Activated naive CD4-positive, alpha-beta T cell treated with anti-CD3 and anti-CD28 coated beads, Interleukin-2, amount 10 ng/mL, durations not matched to agents 7 days and 5 days (primary cell): Measurements from ENCODE around the gene PACS1.
A peak's percentile ranks its signal among the peaks of the same experiment; 100 is the strongest.
"Not testable (repeated sequence)": the region's sequence is repeated elsewhere in the genome, so short reads cannot be mapped to it uniquely, and the experiment has no call there.

Experiments used
- CTCF ChIA-PET: fragments of 350-600 bp; sonication (Branson Sonifier 250); formaldehyde crosslinking; loops from one replicate; lab custom pipeline; 2021; ENCODE audit warnings: antibody characterized with exemption; lab: Charles Lee
- DNase-seq: peaks from one replicate; pipeline ENCODE4 v3.0.0-alpha.2; 2020
- H3K27ac Mint-ChIP-seq: one replicate; pipeline ENCODE4 v1.8.0; 2021; ENCODE audit warnings: mild to moderate bottlenecking, moderate library complexity, mixed read lengths
- H3K27me3 Mint-ChIP-seq: one replicate; pipeline ENCODE4 v1.8.0; 2021; ENCODE audit warnings: mild to moderate bottlenecking, mixed read lengths
- H3K36me3 Mint-ChIP-seq: one replicate; pipeline ENCODE4 v1.8.0; 2021; ENCODE audit warnings: mixed read lengths
- H3K4me1 Mint-ChIP-seq: one replicate; pipeline ENCODE4 v1.8.0; 2021; ENCODE audit warnings: mixed read lengths
- H3K4me3 Mint-ChIP-seq: one replicate; pipeline ENCODE4 v1.8.0; 2021; ENCODE audit warnings: mild to moderate bottlenecking, moderate library complexity, mixed read lengths
- H3K9me3 Mint-ChIP-seq: one replicate; pipeline ENCODE4 v1.8.0; 2021; ENCODE audit warnings: mixed read lengths

The PACS1 gene

DNA sequence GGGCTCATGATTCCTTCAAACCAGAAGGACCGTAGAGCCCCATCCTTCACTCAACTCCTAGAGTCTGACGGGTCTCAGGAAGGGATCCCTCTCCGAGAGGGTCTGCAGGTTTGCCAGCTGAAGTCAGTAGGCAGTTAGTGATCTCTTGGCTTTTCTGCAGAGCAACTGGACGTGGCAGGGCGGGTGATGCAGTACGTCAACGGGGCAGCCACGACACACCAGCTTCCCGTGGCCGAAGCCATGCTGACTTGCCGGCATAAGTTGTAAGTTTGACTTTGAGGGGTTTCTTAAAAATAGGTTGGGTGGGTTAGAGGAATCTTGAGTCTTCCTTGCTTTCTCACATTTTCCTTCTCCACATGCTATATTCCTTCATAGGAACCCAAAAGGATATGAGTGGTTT lies 165.1 kb downstream of the PACS1 start:
- Mint-ChIP-seq H3K36me3 (peaks cover 51% of the 10 kb centered on the region), H3K27ac (no peak overlapping the region), H3K27me3 (no peaks in the 10 kb centered on the region)

DNA sequence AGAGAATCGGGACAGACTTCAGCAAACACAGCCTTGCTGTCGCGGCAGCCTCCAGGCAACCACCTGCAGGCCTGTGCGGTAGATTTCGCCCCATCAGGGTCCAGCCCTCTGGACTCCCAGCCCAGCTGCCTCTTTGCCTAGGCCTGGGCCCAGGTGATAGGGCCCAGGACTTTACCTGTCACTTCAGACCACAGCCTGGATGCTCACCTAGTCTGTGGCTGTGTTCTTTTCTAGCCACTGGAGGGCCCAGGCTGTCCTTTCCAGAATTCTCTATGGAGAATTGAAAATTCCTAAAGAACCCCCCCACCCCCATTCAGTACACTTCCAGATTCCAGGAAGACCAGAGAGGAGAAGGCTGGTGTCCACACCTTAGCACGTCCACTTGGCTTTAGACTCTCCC lies 167.8 kb downstream of the PACS1 start:
- Mint-ChIP-seq H3K4me3 (no peak overlapping the region), H3K27me3 (no peaks in the 10 kb centered on the region), H3K27ac (no peak overlapping the region), H3K4me1 (peaks cover 9% of the 10 kb centered on the region), H3K9me3 (no peaks in the 10 kb centered on the region), H3K36me3 (peaks cover 48% of the 10 kb centered on the region)
- no peak for DNase-seq
- CTCF ChIA-PET = interaction anchor here (1.7 to 1.8 kb wide), 2 partner anchors 14 to 15 kb away, joined by 4 to 6 read pairs; no protein-coding TSS in a partner anchor

More for the DNA sequence above, 165.1 kb downstream of the PACS1 start:
- H3K4me1 Mint-ChIP-seq = no peaks in the 10 kb centered on the region
- no peaks in the 10 kb centered on the region for H3K9me3 Mint-ChIP-seq
- CTCF ChIA-PET = no interaction called here
- DNase-seq = no peak
- no peak overlapping the region for H3K4me3 Mint-ChIP-seq

DNA sequence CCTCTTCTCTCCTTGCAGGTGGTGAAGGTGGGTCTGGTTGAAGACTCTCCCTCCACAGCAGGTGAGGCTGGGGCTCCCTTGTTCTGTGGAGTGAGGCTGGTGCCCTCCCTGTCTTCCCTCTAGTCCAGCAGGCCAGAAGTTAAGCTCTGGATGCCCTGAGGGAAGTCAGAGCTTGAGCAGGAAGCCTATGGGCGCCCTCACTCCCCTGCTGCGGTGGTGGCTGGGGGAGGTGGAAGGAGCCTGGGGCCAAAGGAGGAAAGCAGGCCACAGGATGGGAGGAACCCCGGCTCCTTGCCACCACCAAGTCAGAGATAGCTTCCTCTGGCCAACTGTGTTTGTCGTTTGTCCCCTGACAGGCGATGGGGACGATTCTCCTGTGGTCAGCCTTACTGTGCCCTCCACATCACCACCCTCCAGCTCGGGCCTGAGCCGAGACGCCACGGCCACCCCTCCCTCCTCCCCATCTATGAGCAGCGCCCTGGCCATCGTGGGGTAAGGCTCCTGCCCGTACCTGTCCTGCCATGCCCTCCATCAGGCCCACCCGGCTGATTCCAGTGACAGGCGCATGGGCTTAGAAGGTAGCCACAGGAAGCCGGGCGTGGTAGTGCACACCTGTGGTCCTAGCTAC lies 168.8 kb downstream of the PACS1 start:
- H3K36me3 Mint-ChIP-seq = peaks cover 42% of the 10 kb centered on the region
- DNase-seq = no peak
- H3K9me3 Mint-ChIP-seq = no peaks in the 10 kb centered on the region
- peaks cover 12% of the 10 kb centered on the region for H3K4me1 Mint-ChIP-seq
- H3K4me3 Mint-ChIP-seq = no peak overlapping the region
- H3K27ac Mint-ChIP-seq = no peak overlapping the region
- CTCF ChIA-PET = interaction anchor here (1.7 kb wide), 1 partner anchor 16 kb away, joined by 6 read pairs; no protein-coding TSS in a partner anchor
- H3K27me3 Mint-ChIP-seq = no peaks in the 10 kb centered on the region

DNA sequence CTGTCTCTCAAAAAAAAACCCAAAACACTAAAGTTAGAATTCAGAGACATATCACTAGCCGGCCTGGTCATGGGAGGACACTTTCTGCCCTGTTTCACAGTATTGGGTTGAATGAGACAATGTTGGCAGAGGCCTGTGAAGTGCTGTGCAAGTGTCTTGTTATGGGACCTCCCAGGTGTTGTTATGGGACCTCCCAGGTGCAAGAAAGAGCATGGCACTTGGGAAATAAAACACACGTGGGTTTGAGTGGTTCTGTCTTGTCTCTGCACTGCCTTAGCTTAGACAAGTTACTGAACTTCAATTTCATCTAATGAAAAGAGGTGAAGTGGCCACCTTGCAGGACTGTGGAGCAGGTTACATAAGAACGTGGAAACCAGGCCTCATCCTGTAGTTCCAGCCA lies 169.4 kb downstream of the PACS1 start:
- H3K27ac Mint-ChIP-seq = no peak overlapping the region
- H3K36me3 Mint-ChIP-seq = peaks cover 39% of the 10 kb centered on the region
- H3K27me3 Mint-ChIP-seq = no peaks in the 10 kb centered on the region
- H3K4me1 Mint-ChIP-seq = peaks cover 14% of the 10 kb centered on the region
- no peak overlapping the region for H3K4me3 Mint-ChIP-seq
- DNase-seq = no peak
- CTCF ChIA-PET = interaction anchor here (1.7 kb wide), 1 partner anchor 17 kb away, joined by 6 read pairs; no protein-coding TSS in a partner anchor
- H3K9me3 Mint-ChIP-seq = no peaks in the 10 kb centered on the region

DNA sequence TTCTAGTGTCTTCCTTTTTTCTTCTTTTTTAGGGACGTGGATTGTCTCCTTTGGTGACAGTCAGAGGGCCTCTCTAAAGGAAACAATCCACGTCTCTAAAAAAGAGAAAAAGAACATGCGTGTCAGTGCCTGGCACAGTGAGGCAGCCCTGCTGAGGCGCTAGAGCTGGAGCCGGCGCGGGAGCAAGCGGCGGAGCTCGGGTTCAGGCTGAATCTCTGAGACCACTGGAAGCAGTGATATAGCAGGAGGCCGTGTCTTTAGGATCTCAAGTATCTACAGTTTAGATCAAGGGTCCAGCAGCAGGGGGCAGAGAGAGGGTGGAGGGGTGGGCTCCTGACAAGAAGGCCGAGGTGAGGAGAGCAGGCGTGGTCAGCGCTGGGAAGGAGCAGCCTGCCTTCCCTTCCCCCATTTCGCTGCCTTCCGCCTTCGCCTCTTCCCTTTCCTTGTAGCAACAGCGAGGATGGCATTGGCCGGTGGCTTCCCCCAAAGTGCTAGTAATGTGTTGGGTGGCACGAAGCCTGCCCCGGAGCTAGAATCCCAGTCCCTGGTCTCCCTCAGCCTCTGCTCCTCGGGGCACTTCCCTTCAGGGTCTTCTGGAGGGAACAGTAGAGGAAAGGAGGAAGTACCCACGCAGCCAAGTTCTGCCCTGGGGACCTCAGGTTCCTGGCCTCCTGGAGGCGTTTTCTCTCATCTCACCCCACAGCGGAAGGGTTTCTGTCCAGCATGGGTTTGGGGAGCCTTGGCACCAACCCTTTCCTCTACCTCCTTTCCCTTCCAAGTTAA lies 170.1 kb downstream of the PACS1 start:
- Mint-ChIP-seq H3K36me3 (peaks cover 36% of the 10 kb centered on the region), H3K4me1 (peaks cover 14% of the 10 kb centered on the region), H3K4me3 (no peak overlapping the region), H3K9me3 (no peaks in the 10 kb centered on the region), H3K27me3 (no peaks in the 10 kb centered on the region), H3K27ac (no peak overlapping the region)
- CTCF ChIA-PET = interaction anchor here (1.1 kb wide), 1 partner anchor 18 kb away, joined by 3 read pairs; no protein-coding TSS in a partner anchor
- DNase-seq = no peak

DNA sequence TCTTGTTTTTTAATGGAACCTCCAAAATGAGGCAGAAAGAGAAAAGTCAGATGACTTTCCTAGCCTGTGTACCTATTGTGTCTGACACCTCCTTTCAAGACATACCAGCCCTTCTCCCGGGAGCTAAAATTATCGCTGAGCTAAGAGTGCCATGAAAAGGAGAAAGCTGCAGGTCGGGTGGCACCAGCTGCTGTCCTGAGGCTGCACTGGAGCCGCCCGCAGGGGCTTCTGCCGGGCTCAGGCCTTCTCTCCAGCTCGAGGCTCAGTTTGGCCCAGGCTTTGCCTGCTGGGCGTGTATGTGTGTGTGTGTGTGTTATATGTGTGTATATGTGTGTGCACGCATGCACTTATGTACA lies 170.7 kb downstream of the PACS1 start:
- CTCF ChIA-PET = interaction anchor here (1.1 kb wide), 1 partner anchor 19 kb away, joined by 3 read pairs; no protein-coding TSS in a partner anchor
- Mint-ChIP-seq H3K36me3 (peaks cover 31% of the 10 kb centered on the region), H3K4me1 (peaks cover 14% of the 10 kb centered on the region), H3K4me3 (no peak overlapping the region), H3K27ac (no peak overlapping the region), H3K27me3 (no peaks in the 10 kb centered on the region), H3K9me3 (no peaks in the 10 kb centered on the region)
- DNase-seq = no peak

DNA sequence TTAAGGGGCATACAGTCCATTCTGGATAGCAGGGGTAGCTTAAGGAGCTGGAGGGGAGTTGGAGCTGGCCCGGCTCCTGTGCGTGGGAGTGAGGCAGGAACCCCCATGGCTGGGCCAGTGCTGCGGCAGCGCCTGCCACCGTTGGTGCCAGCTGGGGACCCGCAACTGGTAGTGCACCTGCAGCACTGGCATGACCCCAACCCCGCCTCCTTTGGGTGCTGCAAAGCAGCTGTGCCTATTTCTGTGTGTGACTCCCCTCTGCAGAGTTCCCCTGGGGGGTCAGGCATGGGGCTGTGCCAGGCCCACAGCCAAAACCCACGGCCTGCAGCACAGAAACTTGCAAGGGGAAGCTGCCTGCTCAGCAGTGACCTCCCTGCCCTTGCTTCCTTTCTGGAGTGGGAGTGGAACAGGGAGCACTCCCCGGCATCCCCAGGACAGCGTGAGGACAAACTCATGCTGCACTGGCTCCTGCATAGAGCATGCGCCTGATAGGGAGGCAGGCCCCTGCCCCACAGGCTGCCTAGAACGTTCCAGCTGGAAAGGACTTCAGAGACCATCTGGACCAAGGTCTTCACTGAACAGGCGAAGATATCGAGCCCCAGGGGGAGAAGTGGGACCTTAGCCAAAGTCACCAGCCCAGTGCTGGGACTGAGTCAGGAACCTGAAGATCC lies 172.2 kb downstream of the PACS1 start:
- no peak for DNase-seq
- peak overlapping the region; percentile 2 for H3K27ac Mint-ChIP-seq
- H3K36me3 Mint-ChIP-seq = peaks cover 32% of the 10 kb centered on the region
- peaks cover 14% of the 10 kb centered on the region for H3K4me1 Mint-ChIP-seq
- no peak overlapping the region for H3K4me3 Mint-ChIP-seq
- CTCF ChIA-PET = interaction anchor here (1.6 kb wide), 1 partner anchor 9 kb away, joined by 3 read pairs; no protein-coding TSS in a partner anchor
- no peaks in the 10 kb centered on the region for H3K27me3 Mint-ChIP-seq
- no peaks in the 10 kb centered on the region for H3K9me3 Mint-ChIP-seq

DNA sequence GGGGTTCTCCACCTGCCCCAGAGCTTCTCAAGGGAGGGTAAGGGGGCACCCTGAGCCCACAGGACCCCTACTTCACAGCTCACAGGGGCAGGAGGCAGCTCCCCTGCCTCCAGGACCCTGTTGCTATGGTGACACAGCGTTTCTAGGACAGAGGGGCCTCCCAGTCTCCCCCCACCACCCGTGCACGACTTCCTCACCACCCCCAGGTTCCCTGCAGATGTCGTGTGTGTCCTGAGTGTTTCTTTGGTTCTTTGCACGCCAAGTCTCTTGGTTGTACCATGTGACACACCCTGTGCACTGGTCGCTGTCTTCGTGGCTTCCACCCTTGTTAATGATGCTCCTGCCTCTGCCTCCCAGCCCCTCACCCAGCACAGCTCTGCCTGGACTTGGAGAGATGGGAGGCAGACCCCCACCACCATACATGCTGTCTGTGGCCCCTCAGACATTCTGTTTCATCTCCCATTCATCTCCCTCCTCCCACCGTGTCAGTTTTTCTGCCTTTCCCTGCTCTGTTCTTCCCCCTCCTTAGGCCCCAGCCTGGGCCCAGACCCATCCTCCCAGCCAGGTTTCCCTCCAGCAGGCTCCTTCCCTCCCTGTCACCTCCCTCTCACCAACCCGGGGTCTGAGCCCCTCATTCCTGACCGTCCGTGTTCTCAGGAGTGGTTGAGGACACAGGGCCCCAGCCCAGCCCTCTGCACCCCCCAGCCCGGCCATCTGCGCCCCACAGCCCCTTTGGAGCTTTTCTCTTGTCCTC lies 173.9 kb downstream of the PACS1 start:
- no peak for DNase-seq
- Mint-ChIP-seq H3K4me1 (peaks cover 14% of the 10 kb centered on the region), H3K36me3 (peaks cover 36% of the 10 kb centered on the region), H3K27me3 (no peaks in the 10 kb centered on the region), H3K4me3 (no peak overlapping the region), H3K9me3 (no peaks in the 10 kb centered on the region), H3K27ac (peak overlapping the region; percentile 75)
- CTCF ChIA-PET = no interaction called here

DNA sequence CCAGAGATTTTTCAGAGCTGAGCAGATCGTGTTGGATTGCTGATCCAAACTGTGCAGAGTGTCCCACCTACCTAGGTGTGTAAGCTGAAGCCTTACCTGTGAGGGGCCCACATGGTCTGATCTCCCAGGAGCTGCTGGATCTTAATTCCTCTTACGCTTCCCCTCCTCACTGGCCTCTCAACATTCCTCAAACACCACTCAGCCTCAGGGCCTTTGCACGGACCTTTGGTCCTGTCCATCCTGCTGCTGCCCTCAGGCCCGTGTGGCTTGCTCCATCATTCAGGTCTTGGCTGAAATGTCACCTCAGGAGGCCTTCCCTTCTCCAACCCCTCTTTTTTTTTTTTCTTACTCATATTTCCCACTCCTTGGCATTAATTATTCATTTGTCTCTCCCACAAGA lies 177.2 kb downstream of the PACS1 start:
- no peak for DNase-seq
- Mint-ChIP-seq H3K4me1 (peaks cover 10% of the 10 kb centered on the region), H3K9me3 (no peaks in the 10 kb centered on the region), H3K27me3 (no peaks in the 10 kb centered on the region), H3K4me3 (no peak overlapping the region), H3K27ac (no peak overlapping the region), H3K36me3 (peaks cover 34% of the 10 kb centered on the region)
- CTCF ChIA-PET = interaction anchor here (0.6 to 0.9 kb wide), 2 partner anchors 15 to 164 kb away, joined by 3 read pairs; no protein-coding TSS in a partner anchor

DNA sequence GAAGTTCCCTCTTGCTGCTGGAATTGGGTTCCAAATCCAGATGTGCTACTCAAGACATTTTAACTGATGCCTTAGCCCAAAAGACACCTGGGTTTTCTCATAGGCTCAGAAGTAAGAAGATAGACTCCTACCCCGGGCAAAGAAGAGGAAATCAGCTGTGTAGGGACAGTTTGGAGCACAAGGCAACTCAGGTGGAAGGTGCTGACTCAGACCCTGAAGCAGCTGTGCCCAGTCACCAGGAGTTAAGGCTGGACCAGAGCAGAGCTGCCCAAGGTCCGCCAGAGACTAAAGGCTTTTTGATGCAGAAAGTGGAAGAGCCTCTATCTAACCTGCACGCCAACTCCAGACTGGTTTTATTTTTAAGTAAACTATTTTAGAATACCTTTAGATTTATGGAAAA lies 177.7 kb downstream of the PACS1 start:
- Mint-ChIP-seq H3K9me3 (no peaks in the 10 kb centered on the region), H3K4me1 (peaks cover 7% of the 10 kb centered on the region), H3K36me3 (peaks cover 32% of the 10 kb centered on the region), H3K27ac (no peak overlapping the region), H3K27me3 (no peaks in the 10 kb centered on the region), H3K4me3 (no peak overlapping the region)
- no peak for DNase-seq
- CTCF ChIA-PET = interaction anchor here (0.6 to 0.9 kb wide), 2 partner anchors 15 to 163 kb away, joined by 3 read pairs; no protein-coding TSS in a partner anchor

DNA sequence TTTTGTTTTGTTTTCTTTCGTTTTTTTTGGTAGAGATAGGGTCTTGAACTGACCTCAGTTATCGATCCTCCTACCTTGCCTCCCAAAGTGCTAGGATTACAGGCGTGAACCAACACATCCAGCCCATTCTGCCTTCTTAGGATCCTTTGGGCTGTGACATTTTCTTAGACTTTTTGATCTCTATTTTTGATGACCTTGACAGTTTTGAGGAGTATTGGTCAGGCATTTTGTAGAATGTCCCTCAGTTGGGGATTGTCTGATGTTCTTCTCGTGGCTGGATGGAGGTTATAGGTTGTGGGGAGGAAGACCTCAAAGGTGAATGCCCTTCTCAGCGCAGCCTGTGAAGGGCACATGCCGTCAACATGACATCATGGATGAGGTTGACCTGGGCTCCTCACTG lies 178.8 kb downstream of the PACS1 start:
- Mint-ChIP-seq H3K36me3 (peaks cover 33% of the 10 kb centered on the region), H3K27me3 (no peaks in the 10 kb centered on the region), H3K27ac (no peak overlapping the region), H3K4me1 (peaks cover 6% of the 10 kb centered on the region), H3K9me3 (no peaks in the 10 kb centered on the region), H3K4me3 (no peak overlapping the region)
- DNase-seq = no peak
- CTCF ChIA-PET = no interaction called here

DNA sequence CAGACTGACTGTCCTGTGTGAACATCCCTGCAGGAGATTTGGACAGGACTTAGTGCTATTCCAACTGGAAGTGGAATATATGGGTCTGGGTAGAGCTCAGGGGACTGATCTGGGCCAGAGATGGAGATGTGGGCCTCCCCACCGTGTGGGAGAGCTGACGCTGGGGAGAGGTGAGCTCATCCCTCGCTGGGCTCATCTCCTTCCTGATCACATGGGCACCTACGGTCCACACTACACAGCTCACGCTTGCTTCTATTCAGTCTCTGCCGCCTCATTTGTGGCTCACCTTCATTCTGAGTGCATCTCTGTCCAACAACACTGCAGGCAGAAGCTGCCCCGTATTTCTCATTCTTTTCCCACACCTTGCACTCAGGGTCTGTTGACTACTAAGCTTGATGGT lies 181.7 kb downstream of the PACS1 start:
- Mint-ChIP-seq H3K4me1 (peaks cover 17% of the 10 kb centered on the region), H3K27ac (peak overlapping the region; percentile 75), H3K9me3 (no peaks in the 10 kb centered on the region), H3K4me3 (no peak overlapping the region), H3K27me3 (no peaks in the 10 kb centered on the region), H3K36me3 (peaks cover 27% of the 10 kb centered on the region)
- DNase-seq = no peak
- CTCF ChIA-PET = interaction anchor here (1.1 to 1.5 kb wide), 2 partner anchors 10 to 14 kb away, joined by 3 read pairs; no protein-coding TSS in a partner anchor

DNA sequence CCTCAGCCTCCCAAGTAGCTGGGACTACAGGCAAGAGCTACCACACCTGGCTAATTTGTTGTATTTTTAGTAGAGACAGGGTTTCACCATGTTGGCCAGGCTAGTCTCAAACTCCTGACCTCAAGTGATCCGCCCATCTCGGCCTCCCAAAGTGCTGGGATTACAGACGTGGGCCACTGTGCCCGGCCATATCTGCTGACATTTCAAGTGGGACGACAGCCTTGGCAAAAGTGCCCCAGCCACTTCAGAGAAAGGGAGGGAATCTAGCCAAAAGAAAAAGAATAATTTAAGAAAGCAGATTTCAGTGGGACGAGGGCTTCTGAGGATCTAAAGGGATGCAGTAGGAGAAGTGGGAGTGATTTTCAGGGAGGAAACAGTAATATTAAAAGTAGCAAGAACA lies 183.0 kb downstream of the PACS1 start:
- Mint-ChIP-seq H3K4me1 (peaks cover 20% of the 10 kb centered on the region), H3K27ac (peak overlapping the region; percentile 55), H3K36me3 (peaks cover 20% of the 10 kb centered on the region)
- DNase-seq, H3K27me3 Mint-ChIP-seq, H3K4me3 Mint-ChIP-seq, H3K9me3 Mint-ChIP-seq: not testable (repeated sequence)
- CTCF ChIA-PET = interaction anchor here (0.7 to 1.5 kb wide), 2 partner anchors 12 to 30 kb away, joined by 3 read pairs; no protein-coding TSS in a partner anchor
